Measurements from ENCODE around the gene NTMT1. TPM values are rescaled to one million over a fixed set of nuclear protein-coding genes. Genes with fewer than 3 reads are reported as not detected.
A peak's percentile ranks its signal among the peaks of the same experiment; 100 is the strongest.

The NTMT1 gene
- total RNA-seq, 6 donors from 2014 or later = 15.0 to 37.7 (median 23.6) TPM

DNA sequence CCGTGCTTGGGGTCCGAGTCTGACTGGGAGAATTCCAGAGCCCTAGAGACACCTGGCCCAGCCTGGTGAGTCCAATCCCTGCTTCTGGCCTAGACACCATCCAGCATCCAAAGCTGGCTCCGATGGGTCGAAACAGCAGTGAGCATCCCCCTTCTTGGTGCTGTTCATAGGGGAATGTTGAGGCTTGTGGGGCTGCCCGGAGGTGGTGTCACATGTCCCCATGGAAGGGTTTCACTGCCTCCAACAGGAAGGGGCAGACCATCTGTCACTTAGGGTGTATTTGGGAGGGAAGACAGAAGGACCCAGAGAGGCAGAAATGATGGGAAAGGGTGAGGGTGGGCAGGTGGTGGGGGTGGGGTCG lies 19.0 kb upstream of the NTMT1 start:
- TF ChIP-seq EP300 (IDR thresholded peaks at IDR 0.05) = no peak
- TF ChIP-seq, protein P1, sequence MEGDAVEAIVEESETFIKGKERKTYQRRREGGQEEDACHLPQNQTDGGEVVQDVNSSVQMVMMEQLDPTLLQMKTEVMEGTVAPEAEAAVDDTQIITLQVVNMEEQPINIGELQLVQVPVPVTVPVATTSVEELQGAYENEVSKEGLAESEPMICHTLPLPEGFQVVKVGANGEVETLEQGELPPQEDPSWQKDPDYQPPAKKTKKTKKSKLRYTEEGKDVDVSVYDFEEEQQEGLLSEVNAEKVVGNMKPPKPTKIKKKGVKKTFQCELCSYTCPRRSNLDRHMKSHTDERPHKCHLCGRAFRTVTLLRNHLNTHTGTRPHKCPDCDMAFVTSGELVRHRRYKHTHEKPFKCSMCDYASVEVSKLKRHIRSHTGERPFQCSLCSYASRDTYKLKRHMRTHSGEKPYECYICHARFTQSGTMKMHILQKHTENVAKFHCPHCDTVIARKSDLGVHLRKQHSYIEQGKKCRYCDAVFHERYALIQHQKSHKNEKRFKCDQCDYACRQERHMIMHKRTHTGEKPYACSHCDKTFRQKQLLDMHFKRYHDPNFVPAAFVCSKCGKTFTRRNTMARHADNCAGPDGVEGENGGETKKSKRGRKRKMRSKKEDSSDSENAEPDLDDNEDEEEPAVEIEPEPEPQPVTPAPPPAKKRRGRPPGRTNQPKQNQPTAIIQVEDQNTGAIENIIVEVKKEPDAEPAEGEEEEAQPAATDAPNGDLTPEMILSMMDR (IDR thresholded peaks at IDR 0.05) = no peak
- TF ChIP-seq POLR2A (IDR thresholded peaks at IDR 0.05) = no peak
- no peak for TF ChIP-seq POLR2AphosphoS5 (IDR thresholded peaks at IDR 0.05)
- 29 to 78% methylated on average over 2 to 6 of the region's 6 CpGs for WGBS, 2 donors
- Histone ChIP-seq H3K9me3 (no peaks in the 10 kb centered on the region), H3K27me3 (no peaks in the 10 kb centered on the region), H3K27ac (peak overlapping the region; percentile 54 to 93 (median 86)), H3K36me3 (no peaks in the 10 kb centered on the region), H3K4me1 (peaks cover 38 to 47% (median 44%) of the 10 kb centered on the region in 4 donors), H3K4me3 (no peak overlapping the region)
- DNase-seq (no peak), ATAC-seq (ENCODE audit: low FRiP score in 2 of 2) (no peak)

DNA sequence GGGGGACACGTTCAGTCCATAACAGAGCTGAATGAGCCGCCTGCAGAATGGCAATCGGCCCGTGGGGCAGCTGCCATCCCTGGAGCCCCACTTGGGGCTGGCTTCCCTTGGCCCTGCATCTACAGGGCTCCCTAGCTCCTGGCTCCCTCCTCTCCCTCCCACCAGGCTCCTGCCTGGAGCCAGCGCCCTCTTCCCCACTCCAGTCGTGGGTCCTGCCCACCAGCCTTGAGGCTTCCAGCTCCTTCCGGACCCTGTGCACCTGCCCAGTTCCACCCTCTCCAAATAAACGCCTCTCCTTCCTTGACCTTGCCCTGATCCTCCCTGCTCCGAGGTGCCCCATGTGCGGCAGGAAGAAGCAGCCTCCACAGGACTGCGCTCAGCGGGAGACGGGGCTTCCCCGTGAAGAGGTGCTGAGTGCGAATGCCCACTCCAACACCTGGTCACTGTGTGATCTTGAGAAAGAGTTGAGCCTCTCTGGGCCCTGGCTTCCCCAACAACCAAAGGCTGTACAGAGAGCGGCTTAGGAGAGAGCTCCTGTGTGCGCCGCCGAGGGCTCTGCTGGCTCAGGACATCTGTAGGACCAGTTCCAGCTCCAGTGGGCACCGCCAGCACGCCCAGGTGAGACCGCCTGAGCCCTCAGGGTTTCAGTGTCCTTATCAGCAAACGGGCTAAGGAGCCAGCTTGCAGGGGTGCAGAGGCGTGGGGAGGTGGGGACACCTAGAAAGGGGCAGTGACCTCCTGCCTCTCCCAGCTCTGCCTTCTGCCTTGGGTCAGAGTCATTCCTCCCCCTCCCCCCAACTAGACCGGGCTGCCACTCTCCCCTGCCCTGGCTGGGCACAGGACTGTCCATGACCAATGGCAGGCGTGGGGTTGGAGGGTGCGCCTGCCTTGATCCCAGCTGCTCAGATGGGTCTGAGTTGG lies 17.1 kb upstream of the NTMT1 start:
- peaks cover 36 to 47% (median 43%) of the 10 kb centered on the region in 4 donors for H3K4me1 ChIP-seq
- 82 to 85% methylated on average over 8 to 27 of the region's 27 CpGs for WGBS, 2 donors
- H3K27ac ChIP-seq = peak overlapping the region; percentile 81 to 93 (median 86)
- no peak for TF ChIP-seq EP300 (IDR thresholded peaks at IDR 0.05)
- TF ChIP-seq, protein P1 (IDR thresholded peaks at IDR 0.05) = no peak
- H3K4me3 ChIP-seq = no peak overlapping the region
- H3K27me3 ChIP-seq = no peaks in the 10 kb centered on the region
- H3K9me3 ChIP-seq = no peaks in the 10 kb centered on the region
- ATAC-seq (ENCODE audit: low FRiP score in 2 of 2) (no peak), DNase-seq (peak in 1 of 2 donors; percentile 74)
- H3K36me3 ChIP-seq = no peaks in the 10 kb centered on the region

DNA sequence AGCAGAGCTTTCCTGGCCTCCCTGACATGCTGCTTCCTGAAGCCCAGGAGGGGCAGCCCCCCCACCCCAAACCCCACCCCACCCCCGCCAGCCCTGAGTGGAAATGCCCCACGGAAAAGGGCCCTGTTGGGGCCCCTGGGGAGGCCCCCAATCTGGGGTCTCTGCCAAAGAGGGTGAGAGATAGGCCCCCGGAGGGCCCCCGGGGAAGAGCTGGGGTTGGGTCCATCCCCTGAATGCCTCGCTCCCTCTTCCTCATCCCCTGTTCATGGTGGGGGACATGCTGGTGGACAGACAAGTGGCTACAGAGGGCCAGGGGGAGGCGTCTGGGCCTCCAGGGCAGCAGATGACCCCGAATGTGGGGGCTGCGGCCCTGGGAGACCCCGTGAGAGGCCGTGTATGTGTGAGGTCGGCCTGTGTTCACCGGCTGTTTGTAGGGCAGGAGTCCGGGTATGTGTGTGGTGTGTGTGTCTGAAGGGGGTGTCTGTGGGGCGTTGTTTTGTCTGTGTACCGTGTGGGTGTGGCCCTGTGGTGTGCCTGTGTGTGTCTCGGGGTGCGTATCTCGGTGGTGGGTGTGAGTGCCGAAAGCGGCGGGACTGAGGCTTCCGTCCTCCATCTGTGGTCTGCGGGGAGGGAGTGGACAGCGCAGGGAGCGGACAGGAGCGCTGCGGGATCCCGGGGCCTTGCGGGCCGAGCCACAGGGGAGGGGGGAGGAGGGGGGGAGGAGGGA lies 16.3 kb upstream of the NTMT1 start:
- Histone ChIP-seq H3K4me3 (peak overlapping the region in 3 of 4 donors; percentile 61 to 85 (median 70)), H3K4me1 (peaks cover 36 to 47% (median 43%) of the 10 kb centered on the region in 4 donors), H3K27me3 (no peaks in the 10 kb centered on the region), H3K27ac (peak overlapping the region; percentile 81 to 93 (median 86)), H3K9me3 (no peaks in the 10 kb centered on the region), H3K36me3 (no peaks in the 10 kb centered on the region)
- TF ChIP-seq, protein P1 (IDR thresholded peaks at IDR 0.05) = no peak
- TF ChIP-seq POLR2AphosphoS5 (IDR thresholded peaks at IDR 0.05) (peak in 1 of 2 donors; percentile 6), EP300 (IDR thresholded peaks at IDR 0.05) (no peak), POLR2A (IDR thresholded peaks at IDR 0.05) (no peak)
- peak in 1 of 2 donors; percentile 31 for ATAC-seq (ENCODE audit: low FRiP score in 2 of 2)
- peak; percentile 60 to 73 for DNase-seq
- WGBS, 2 donors = 17 to 41% methylated on average over 12 to 21 of the region's 30 CpGs

DNA sequence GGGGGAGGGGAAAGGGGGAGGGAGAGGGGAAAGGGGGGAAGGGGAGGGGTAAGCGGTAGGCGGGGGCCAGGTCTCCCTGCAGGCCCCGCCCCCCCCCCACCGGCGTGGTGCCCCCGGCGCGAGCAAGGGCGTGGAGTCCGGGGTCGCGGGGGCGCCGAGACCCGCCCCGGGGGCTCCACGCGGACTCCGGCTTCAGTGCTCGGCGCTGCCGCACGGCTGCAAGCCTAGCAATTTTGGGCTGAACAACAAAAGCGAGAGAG lies 15.8 kb upstream of the NTMT1 start:
- TF ChIP-seq, protein P1 (IDR thresholded peaks at IDR 0.05) = no peak
- Histone ChIP-seq H3K4me1 (peaks cover 36 to 47% (median 43%) of the 10 kb centered on the region in 4 donors), H3K27ac (peak overlapping the region; percentile 81 to 93 (median 86)), H3K36me3 (no peaks in the 10 kb centered on the region), H3K9me3 (no peaks in the 10 kb centered on the region), H3K4me3 (peak overlapping the region; percentile 39 to 85 (median 66)), H3K27me3 (no peaks in the 10 kb centered on the region)
- DNase-seq = no peak
- WGBS, 2 donors = 0 to 1% methylated on average over 6 to 18 of the region's 24 CpGs
- ATAC-seq (ENCODE audit: low FRiP score in 2 of 2) = no peak
